ENCODE data around the gene GLIPR1L2.
"Not testable (repeated sequence)": the region's sequence is repeated elsewhere in the genome, so short reads cannot be mapped to it uniquely, and the experiment has no call there.

Gene GLIPR1L2

GRCh38 chr12:75427491-75427890, 36.6 kb downstream of the GLIPR1L2 start:
- no peak overlapping the region for H3K4me3 ChIP-seq (ENCODE audit: low read length)
- DNase-seq (ENCODE audit: low read depth): no peak
- no peak for TF ChIP-seq CTCF (conservative IDR thresholded peaks at IDR 0.05; ENCODE audit: low read length)

GRCh38 chr12:75428767-75429166, 37.9 kb downstream of the GLIPR1L2 start:
- TF ChIP-seq CTCF (conservative IDR thresholded peaks at IDR 0.05; ENCODE audit: low read length): no peak
- DNase-seq (ENCODE audit: low read depth): no peak
- no peak overlapping the region for H3K4me3 ChIP-seq (ENCODE audit: low read length)

- no peak for TF ChIP-seq CTCF (conservative IDR thresholded peaks at IDR 0.05; ENCODE audit: low read length)
- DNase-seq (ENCODE audit: low read depth): peak; percentile 28
- no peak overlapping the region for H3K4me3 ChIP-seq (ENCODE audit: low read length)
Measured at GRCh38 chr12:75432924-75433323, 42.0 kb downstream of the GLIPR1L2 start.

- DNase-seq (ENCODE audit: low read depth): peak; percentile 31
- peak; percentile 45 for TF ChIP-seq CTCF (conservative IDR thresholded peaks at IDR 0.05; ENCODE audit: low read length)
- no peak overlapping the region for H3K4me3 ChIP-seq (ENCODE audit: low read length)
Measured at GRCh38 chr12:75437564-75437963, 46.7 kb downstream of the GLIPR1L2 start.

- DNase-seq (ENCODE audit: low read depth): no peak
- TF ChIP-seq CTCF (conservative IDR thresholded peaks at IDR 0.05; ENCODE audit: low read length): no peak
- H3K4me3 ChIP-seq (ENCODE audit: low read length): no peak overlapping the region
Measured at GRCh38 chr12:75438059-75438754, 47.3 kb downstream of the GLIPR1L2 start.

- H3K4me3 ChIP-seq (ENCODE audit: low read length): no peak overlapping the region
- DNase-seq (ENCODE audit: low read depth): peak; percentile 48
- no peak for TF ChIP-seq CTCF (conservative IDR thresholded peaks at IDR 0.05; ENCODE audit: low read length)
Measured at GRCh38 chr12:75439048-75439447, 48.2 kb downstream of the GLIPR1L2 start.

GRCh38 chr12:75439930-75440329, 49.0 kb downstream of the GLIPR1L2 start:
- H3K4me3 ChIP-seq (ENCODE audit: low read length): no peak overlapping the region
- TF ChIP-seq CTCF (conservative IDR thresholded peaks at IDR 0.05; ENCODE audit: low read length): no peak
- DNase-seq (ENCODE audit: low read depth): peak; percentile 17

GRCh38 chr12:75441687-75442449, 51.0 kb downstream of the GLIPR1L2 start:
- DNase-seq (ENCODE audit: low read depth); H3K4me3 ChIP-seq (ENCODE audit: low read length): not testable (repeated sequence)

GRCh38 chr12:75442454-75442853, 51.6 kb downstream of the GLIPR1L2 start:
- not testable (repeated sequence) for H3K4me3 ChIP-seq (ENCODE audit: low read length); DNase-seq (ENCODE audit: low read depth)

Data from AG10803 (cell line).